ENCODE data around the gene NRXN3.
"Not testable (repeated sequence)": the region's sequence is repeated elsewhere in the genome, so short reads cannot be mapped to it uniquely, and the experiment has no call there.

Gene NRXN3

GRCh38 chr14:79011091-79011919 lies 841.1 kb downstream of the NRXN3 start:
- no peak for DNase-seq (ENCODE audit: low read depth)

- no peak for DNase-seq (ENCODE audit: low read depth)
Measured at GRCh38 chr14:79011920-79012204, 841.7 kb downstream of the NRXN3 start.

- no peak for DNase-seq (ENCODE audit: low read depth)
Measured at GRCh38 chr14:79016828-79017505, 846.8 kb downstream of the NRXN3 start.

- no peak for DNase-seq (ENCODE audit: low read depth)
Measured at GRCh38 chr14:79017561-79017960, 847.4 kb downstream of the NRXN3 start.

- no peak for DNase-seq (ENCODE audit: low read depth)
Measured at GRCh38 chr14:79018836-79019235, 848.7 kb downstream of the NRXN3 start.

- not testable (repeated sequence) for DNase-seq (ENCODE audit: low read depth)
Measured at GRCh38 chr14:79019898-79020297, 849.7 kb downstream of the NRXN3 start.

GRCh38 chr14:79021766-79022165 lies 851.6 kb downstream of the NRXN3 start:
- DNase-seq (ENCODE audit: low read depth) = no peak

- no peak for DNase-seq (ENCODE audit: low read depth)
Measured at GRCh38 chr14:79027138-79027537, 857.0 kb downstream of the NRXN3 start.

GRCh38 chr14:79028281-79028680 lies 858.1 kb downstream of the NRXN3 start:
- no peak for DNase-seq (ENCODE audit: low read depth)

GRCh38 chr14:79036441-79036840 lies 866.3 kb downstream of the NRXN3 start:
- no peak for DNase-seq (ENCODE audit: low read depth)

- no peak for DNase-seq (ENCODE audit: low read depth)
Measured at GRCh38 chr14:79037106-79037505, 866.9 kb downstream of the NRXN3 start.

- no peak for DNase-seq (ENCODE audit: low read depth)
Measured at GRCh38 chr14:79037593-79037992, 867.4 kb downstream of the NRXN3 start.

- no peak for DNase-seq (ENCODE audit: low read depth)
Measured at GRCh38 chr14:79040790-79041189, 870.6 kb downstream of the NRXN3 start.

- no peak for DNase-seq (ENCODE audit: low read depth)
Measured at GRCh38 chr14:79043194-79043889, 873.2 kb downstream of the NRXN3 start.

GRCh38 chr14:79044894-79045624 lies 874.9 kb downstream of the NRXN3 start:
- DNase-seq (ENCODE audit: low read depth) = no peak

GRCh38 chr14:79050787-79051727 lies 880.9 kb downstream of the NRXN3 start:
- DNase-seq (ENCODE audit: low read depth) = no peak

GRCh38 chr14:79051742-79052141 lies 881.6 kb downstream of the NRXN3 start:
- no peak for DNase-seq (ENCODE audit: low read depth)

GRCh38 chr14:79056879-79057278 lies 886.7 kb downstream of the NRXN3 start:
- DNase-seq (ENCODE audit: low read depth) = no peak

- no peak for DNase-seq (ENCODE audit: low read depth)
Measured at GRCh38 chr14:79057333-79057732, 887.2 kb downstream of the NRXN3 start.

GRCh38 chr14:79062226-79062625 lies 892.1 kb downstream of the NRXN3 start:
- DNase-seq (ENCODE audit: low read depth) = no peak

GRCh38 chr14:79064214-79064613 lies 894.0 kb downstream of the NRXN3 start:
- DNase-seq (ENCODE audit: low read depth) = no peak

All from stimulated activated CD8-positive, alpha-beta memory T cell treated with anti-CD3 and anti-CD28 coated beads, Interleukin-15, amount 100 ng/mL, for 24 hours (primary cell).